NCI-H2107 treated with DMSO at 0.1 percent for 48 hours (cell line): ENCODE measurements around the gene IL23R.

Experiments
- DNase-seq: peaks from one replicate; lab custom pipeline; 2025; ENCODE audit not compliant: unreplicated experiment; lab: John Stamatoyannopoulos, UW

The IL23R gene

GRCh38 chr1:67148516-67149178 is 17.6 kb upstream of the IL23R start:
- DNase-seq: no peak

GRCh38 chr1:67149179-67149770 is 17.0 kb upstream of the IL23R start:
- peak; percentile 91 for DNase-seq

- DNase-seq: no peak
Observed at GRCh38 chr1:67150931-67151330, 15.3 kb upstream of the IL23R start.

GRCh38 chr1:67158401-67158800 is 7.9 kb upstream of the IL23R start:
- no peak for DNase-seq

GRCh38 chr1:67159233-67159632 is 7.0 kb upstream of the IL23R start:
- DNase-seq: no peak

GRCh38 chr1:67162954-67163353 is 3.3 kb upstream of the IL23R start:
- no peak for DNase-seq

- no peak for DNase-seq
Observed at GRCh38 chr1:67165468-67166041, 699 bp upstream of the IL23R start.

GRCh38 chr1:67169496-67169895 is 3.2 kb downstream of the IL23R start:
- no peak for DNase-seq

GRCh38 chr1:67169932-67170331 is 3.7 kb downstream of the IL23R start:
- DNase-seq: no peak

- DNase-seq: no peak
Observed at GRCh38 chr1:67170751-67171573, 4.7 kb downstream of the IL23R start.

- DNase-seq: no peak
Observed at GRCh38 chr1:67171574-67171955, 5.3 kb downstream of the IL23R start.

- DNase-seq: no peak
Observed at GRCh38 chr1:67171978-67172377, 5.7 kb downstream of the IL23R start.

- no peak for DNase-seq
Observed at GRCh38 chr1:67173988-67174387, 7.7 kb downstream of the IL23R start.

GRCh38 chr1:67174716-67175284 is 8.5 kb downstream of the IL23R start:
- no peak for DNase-seq

GRCh38 chr1:67175530-67176087 is 9.4 kb downstream of the IL23R start:
- DNase-seq: no peak

GRCh38 chr1:67184838-67185421 is 18.7 kb downstream of the IL23R start:
- no peak for DNase-seq

- DNase-seq: no peak
Observed at GRCh38 chr1:67188137-67188536, 21.9 kb downstream of the IL23R start.

GRCh38 chr1:67189953-67190352 is 23.7 kb downstream of the IL23R start:
- DNase-seq: no peak

GRCh38 chr1:67190410-67190809 is 24.2 kb downstream of the IL23R start:
- no peak for DNase-seq

- no peak for DNase-seq
Observed at GRCh38 chr1:67190942-67191341, 24.7 kb downstream of the IL23R start.
